Stomach (tissue), 4 donors: ENCODE results near the gene ETV7.
"Not testable (repeated sequence)": the region's sequence is repeated elsewhere in the genome, so short reads cannot be mapped to it uniquely, and the experiment has no call there.

Experiments used
- CTCF ChIP-seq, 7 experiments: fragments of 450-650 bp in 4 of 7; fragments of 200-600 bp in 3 of 7; sonication (generic) in 3 of 7; IDR thresholded peaks; one replicate each; pipeline ENCODE4 v1.5.1; 2016 to 2019; ENCODE audit warnings: antibody characterized with exemption in 7 of 7, control low read depth in 2 of 7, mild to moderate bottlenecking in 1 of 7
- EP300 ChIP-seq: sonication (generic); formaldehyde crosslinking; IDR thresholded peaks from one replicate; pipeline ENCODE4 v1.6.1; 2017; ENCODE audit warnings: antibody characterized with exemption
- POLR2A ChIP-seq, 4 donors: fragments of 450-650 bp; IDR thresholded peaks; one replicate each; pipeline ENCODE4 v1.6.1; 2016; ENCODE audit warnings: antibody characterized with exemption in 4 of 4, control low read depth in 2 of 4, mild to moderate bottlenecking in 1 of 4, moderate library complexity in 1 of 4
- POLR2AphosphoS5 ChIP-seq, 3 donors: sonication (generic); formaldehyde crosslinking; IDR thresholded peaks; one replicate each; pipeline ENCODE4 v1.6.1; 2016; ENCODE audit warnings: antibody characterized with exemption in 3 of 3

- not testable (repeated sequence) for TF ChIP-seq CTCF (IDR thresholded peaks at IDR 0.05); POLR2A (IDR thresholded peaks at IDR 0.05); POLR2AphosphoS5 (IDR thresholded peaks at IDR 0.05); EP300
Observed at GRCh38 chr6:36338223-36338622, 49.2 kb downstream of the ETV7 start.
